Stimulated activated naive B cell treated with anti-CD40 and anti-IgM and Interleukin-4, amounts not matched to agents 10 μg/mL and 1 μg/mL and 100 μg/mL, for 72 hours (primary cell): Measurements from ENCODE around the gene NACC2.
"Not testable (repeated sequence)": the region's sequence is repeated elsewhere in the genome, so short reads cannot be mapped to it uniquely, and the experiment has no call there.

ENCODE experiments used
- ATAC-seq, 2 donors: fragments of 150-1000 bp; cut with Tn5 transposase; replicated peaks; 2 replicates each; pipeline ENCODE4 v1.10.0; 2021; ENCODE audit warnings: moderate library complexity in 1 of 2
- DNase-seq: peaks from one replicate; pipeline ENCODE4 v3.0.0; 2021
- H3K27ac Mint-ChIP-seq: one replicate; pipeline ENCODE4 v1.8.0; 2022; ENCODE audit warnings: mild to moderate bottlenecking, mixed read lengths
- H3K27me3 Mint-ChIP-seq, 2 donors: one replicate each; pipeline ENCODE4 v1.8.0; 2022; ENCODE audit warnings: mixed read lengths in 2 of 2
- H3K36me3 Mint-ChIP-seq, 2 donors: one replicate each; pipeline ENCODE4 v1.8.0; 2022; ENCODE audit warnings: mixed read lengths in 2 of 2, mild to moderate bottlenecking in 1 of 2
- H3K4me1 Mint-ChIP-seq, 2 donors: one replicate each; pipeline ENCODE4 v1.8.0; 2022; ENCODE audit warnings: mixed read lengths in 2 of 2, mild to moderate bottlenecking in 1 of 2
- H3K4me3 Mint-ChIP-seq, 2 donors: one replicate each; pipeline ENCODE4 v1.8.0; 2022; ENCODE audit warnings: mild to moderate bottlenecking in 2 of 2, mixed read lengths in 2 of 2, moderate library complexity in 1 of 2
- H3K9me3 Mint-ChIP-seq, 2 donors: one replicate each; pipeline ENCODE4 v1.8.0; 2022; ENCODE audit warnings: mixed read lengths in 2 of 2, mild to moderate bottlenecking in 1 of 2

NACC2 gene

DNA sequence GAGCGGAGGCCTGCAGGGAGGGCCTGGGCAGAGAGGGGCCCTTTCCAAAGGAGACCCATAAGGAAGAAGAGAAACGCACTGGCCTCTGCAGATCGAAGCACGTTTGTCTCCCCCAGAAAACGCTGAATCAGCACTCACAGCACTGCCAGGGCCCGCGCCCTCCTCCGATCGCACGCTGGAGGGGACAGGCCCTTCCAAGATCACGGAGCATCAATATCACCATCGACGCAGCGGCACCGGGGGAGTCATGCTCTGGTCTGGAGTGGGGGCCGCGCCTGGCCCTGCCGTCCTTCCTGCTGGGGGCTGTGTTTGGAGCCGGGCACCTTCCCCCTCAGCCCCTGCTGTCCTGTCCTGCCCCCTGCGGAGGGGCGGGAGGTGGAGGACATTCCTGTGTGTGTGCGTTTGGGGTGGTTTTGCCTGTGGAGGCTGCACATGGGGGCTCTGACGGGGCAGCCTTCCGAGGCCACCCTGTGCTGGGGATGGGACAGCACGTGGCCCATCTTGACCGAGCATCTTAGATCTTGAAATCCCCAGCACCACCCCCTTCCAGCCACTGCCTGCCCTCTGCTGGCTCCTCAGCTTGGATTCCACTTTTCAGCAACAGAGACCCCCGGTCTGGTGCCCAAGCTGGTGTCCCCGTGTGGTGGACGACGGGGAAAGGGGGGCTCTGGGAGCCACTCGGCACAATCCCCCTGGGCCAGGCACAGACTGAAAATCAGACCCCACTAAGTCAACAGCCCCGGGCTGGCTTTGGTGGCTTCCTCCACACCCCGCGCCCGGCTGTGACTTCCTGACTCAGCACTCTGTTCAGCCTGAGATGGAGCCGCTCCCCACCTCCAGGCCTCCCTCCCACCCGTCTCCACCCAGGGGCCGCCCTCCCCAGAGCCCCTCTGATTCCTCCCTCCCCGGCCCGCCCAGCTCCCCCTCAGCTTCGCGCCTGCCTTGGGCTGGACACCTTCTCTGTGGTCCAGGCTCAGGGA lies 15.3 kb upstream of the NACC2 start:
- Mint-ChIP-seq H3K27me3 (peaks cover 10 to 18% of the 10 kb centered on the region in 2 donors), H3K9me3 (no peaks in the 10 kb centered on the region), H3K4me3 (peak overlapping the region; percentile 81 to 88), H3K4me1 (peaks cover 32 to 51% of the 10 kb centered on the region in 2 donors), H3K27ac (peak overlapping the region; percentile 59), H3K36me3 (peaks cover 5 to 7% of the 10 kb centered on the region in 2 donors)
- ATAC-seq, result peak; percentile 21 to 25
- no peak for DNase-seq

DNA sequence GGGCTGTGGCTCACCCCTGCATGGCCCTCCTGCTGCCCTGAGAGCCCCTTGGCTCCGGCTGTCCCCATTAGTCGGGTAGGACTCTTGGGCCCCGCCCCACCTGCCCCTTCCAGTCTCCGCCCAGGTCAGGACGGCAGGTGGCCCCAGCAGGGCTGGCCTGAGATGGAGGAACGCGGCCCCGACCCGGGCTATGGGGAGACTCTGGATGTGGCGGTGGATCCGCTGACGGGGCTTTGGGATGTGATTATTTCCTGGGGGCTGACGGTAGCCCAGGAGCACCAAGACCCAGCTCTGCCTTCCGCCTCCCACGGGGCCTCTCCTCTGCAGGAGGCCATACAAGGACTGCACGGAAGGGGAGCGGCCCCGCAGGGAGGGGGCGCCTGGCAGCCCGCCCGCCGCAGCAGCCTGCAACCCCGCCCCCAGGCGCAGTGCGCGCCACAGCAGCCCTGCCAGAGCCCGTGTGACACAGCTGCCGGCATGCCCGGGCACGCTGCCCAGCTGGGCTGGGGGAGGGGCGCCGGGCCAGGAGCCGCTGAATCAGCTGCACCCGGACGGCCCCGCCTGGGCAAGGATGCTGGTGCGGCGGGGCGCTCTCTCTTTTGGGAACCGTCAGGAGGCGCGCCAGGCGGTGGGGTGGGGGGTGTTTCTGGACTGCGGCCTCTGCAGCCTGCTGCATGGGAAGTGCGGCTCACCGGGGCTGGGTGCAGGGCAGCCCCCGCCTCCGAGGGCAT lies 14.4 kb upstream of the NACC2 start:
- Mint-ChIP-seq H3K4me1 (peaks cover 32 to 52% of the 10 kb centered on the region in 2 donors), H3K27ac (peak overlapping the region; percentile 83), H3K36me3 (no peaks in the 10 kb centered on the region), H3K9me3 (no peaks in the 10 kb centered on the region), H3K4me3 (peak overlapping the region; percentile 81 to 88), H3K27me3 (peaks cover 10 to 26% of the 10 kb centered on the region in 2 donors)
- ATAC-seq (peak; percentile 90), DNase-seq (peak; percentile 82)

DNA sequence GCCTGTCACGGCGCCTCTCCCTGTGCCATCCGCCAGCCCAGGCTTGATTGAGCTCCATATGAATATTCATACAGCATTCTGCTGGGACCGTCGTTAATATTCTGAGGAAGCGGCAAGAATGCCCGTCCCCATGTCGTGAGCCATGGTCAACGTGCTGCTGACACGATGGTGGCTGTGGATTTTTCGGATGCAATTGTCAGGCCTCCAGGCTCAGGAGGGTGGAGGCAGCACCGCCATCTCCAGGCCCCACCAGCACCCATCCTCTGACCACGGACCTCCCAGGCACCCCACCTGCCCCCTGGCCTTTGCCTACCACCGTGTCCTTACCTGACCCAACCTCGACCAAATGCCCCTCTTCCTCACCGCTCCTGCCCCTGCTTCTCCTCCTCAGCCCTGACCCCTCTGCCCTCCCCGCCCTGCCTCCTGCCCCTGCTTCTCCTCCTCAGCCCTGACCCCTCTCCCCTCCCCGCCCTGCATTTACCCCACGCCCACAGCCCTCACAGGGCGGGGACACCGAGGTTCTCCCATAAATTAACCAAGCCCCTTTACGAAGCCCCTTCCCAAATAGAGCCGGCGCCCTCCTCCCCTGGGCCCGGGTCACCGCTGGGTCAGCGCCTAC lies 13.7 kb upstream of the NACC2 start:
- Mint-ChIP-seq H3K36me3 (no peaks in the 10 kb centered on the region), H3K27me3 (peaks cover 11 to 32% of the 10 kb centered on the region in 2 donors), H3K9me3 (no peaks in the 10 kb centered on the region), H3K4me3 (peak overlapping the region; percentile 45 to 88), H3K27ac (peak overlapping the region; percentile 22), H3K4me1 (peaks cover 32 to 52% of the 10 kb centered on the region in 2 donors)
- no peak for ATAC-seq
- no peak for DNase-seq

DNA sequence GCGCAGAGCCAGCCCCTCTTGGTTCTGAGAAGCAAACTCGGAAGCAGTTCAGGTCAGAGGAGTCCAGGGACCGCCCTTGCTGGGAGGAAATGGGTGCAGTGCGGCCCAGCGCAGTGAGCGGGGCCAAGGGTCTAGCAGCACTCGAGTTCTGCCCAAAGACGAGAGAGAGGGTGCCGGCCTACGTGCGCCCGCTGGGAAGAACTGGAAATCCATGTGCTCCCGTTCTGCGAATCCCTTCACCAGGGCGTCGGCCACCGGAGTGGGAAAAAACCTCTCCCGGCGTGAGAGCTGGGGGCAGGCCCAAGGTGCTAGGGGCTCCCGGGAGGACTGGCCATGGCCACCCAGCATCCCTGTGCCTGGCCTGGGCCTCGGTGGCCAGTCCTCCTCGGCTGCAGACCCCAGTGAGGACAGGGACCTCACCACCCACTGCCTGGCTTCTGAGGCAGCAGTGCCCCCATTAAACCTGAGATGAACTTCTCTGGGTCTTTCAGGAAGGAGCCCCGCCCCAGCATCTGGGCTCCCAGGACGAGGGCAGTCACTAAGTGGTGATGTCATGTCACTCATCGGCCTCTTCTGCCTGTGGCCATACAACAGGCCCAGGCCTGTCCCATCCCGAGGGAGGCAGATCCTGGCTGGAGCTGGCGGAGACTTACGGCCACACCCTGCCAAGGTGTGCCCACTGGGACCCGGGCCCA lies 13.0 kb upstream of the NACC2 start:
- Mint-ChIP-seq H3K4me1 (peaks cover 30 to 52% of the 10 kb centered on the region in 2 donors), H3K36me3 (no peaks in the 10 kb centered on the region), H3K27me3 (peaks cover 18 to 39% of the 10 kb centered on the region in 2 donors), H3K9me3 (no peaks in the 10 kb centered on the region), H3K4me3 (peak overlapping the region in 1 of 2 donors; percentile 88), H3K27ac (no peak overlapping the region)
- ATAC-seq (no peak), DNase-seq (no peak)

DNA sequence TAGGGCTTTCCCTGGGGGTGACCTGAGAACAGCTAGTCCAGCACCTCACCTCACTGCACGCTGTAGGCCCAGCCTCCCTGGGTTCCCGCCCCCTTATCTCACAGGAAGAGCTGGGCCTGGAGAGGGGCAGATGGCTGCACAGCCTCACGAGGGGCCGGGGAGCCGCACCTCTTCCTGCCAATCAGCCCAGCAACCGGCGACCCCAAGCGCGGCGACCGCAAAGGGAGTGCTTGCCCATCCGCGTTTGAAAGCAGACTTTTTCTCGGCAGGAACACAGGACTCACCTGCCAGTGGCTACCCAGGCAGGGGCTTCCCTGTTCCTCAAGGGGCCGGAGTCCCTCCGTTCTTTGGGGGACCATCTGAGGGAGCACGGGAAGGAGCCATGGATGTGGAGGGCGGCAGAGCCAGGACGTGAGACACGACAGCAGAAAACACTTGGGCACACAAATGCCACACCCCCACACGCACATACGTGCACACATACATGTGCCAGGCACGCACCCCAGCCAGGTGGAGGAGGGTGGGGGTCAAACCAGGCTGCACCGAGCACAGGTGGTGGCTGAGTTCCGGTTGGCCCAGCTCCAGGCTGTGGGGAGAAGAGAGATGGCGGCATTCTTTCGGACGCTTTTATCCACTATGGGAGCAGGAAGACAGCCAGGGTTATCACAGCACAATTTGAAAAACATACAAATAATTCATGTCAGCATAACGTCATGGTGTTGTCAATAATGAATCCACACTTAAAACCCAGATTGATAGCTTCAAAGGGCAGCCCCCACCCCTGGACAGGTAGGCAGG lies 12.3 kb upstream of the NACC2 start:
- Mint-ChIP-seq H3K27ac (peak overlapping the region; percentile 71), H3K4me1 (peaks cover 30 to 52% of the 10 kb centered on the region in 2 donors), H3K36me3 (no peaks in the 10 kb centered on the region), H3K9me3 (no peaks in the 10 kb centered on the region), H3K27me3 (peaks cover 18 to 42% of the 10 kb centered on the region in 2 donors), H3K4me3 (peak overlapping the region; percentile 40 to 64)
- ATAC-seq (peak in 1 of 2 donors; percentile 26), DNase-seq (no peak)

DNA sequence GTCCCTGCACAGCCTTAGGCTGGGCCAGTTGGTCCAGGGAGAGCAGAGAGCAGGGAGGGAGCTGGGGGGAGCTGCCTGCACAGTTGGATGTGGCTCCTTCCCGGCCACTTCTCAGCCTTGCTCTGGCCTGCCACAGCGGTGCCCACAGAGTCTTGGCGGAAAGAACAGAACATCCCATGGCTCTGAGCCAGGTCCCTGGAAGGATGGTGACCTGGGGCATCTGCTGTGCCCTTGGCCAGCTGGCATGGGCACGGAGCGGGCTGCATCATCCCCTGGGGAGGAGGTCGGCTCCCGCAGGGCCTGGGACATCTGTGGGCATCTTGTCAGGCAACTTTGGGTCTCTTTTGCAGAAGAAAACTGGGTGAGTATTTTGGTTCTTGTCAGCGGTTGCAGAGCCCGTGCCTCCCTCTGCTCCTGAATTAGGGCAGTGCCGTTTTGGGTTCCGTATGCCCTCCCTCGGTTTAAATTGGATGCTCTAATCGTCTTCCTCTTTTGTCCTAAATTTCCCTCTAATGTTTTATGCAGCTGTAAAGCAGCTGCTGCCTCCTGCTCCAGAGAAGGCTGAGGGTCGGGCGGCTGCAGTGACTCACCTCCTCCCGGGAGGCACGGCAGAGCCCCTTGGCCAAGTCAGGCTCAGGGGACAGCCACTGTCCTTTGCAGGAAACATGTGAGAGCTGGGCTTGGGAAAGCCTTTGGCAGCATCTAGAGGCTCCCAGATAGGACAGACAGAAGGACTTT lies 10.5 kb upstream of the NACC2 start:
- Mint-ChIP-seq H3K27ac (no peak overlapping the region), H3K27me3 (peaks cover 18 to 47% of the 10 kb centered on the region in 2 donors), H3K4me1 (peaks cover 24 to 44% of the 10 kb centered on the region in 2 donors), H3K36me3 (no peaks in the 10 kb centered on the region), H3K4me3 (no peak overlapping the region), H3K9me3 (no peaks in the 10 kb centered on the region)
- no peak for ATAC-seq
- no peak for DNase-seq

DNA sequence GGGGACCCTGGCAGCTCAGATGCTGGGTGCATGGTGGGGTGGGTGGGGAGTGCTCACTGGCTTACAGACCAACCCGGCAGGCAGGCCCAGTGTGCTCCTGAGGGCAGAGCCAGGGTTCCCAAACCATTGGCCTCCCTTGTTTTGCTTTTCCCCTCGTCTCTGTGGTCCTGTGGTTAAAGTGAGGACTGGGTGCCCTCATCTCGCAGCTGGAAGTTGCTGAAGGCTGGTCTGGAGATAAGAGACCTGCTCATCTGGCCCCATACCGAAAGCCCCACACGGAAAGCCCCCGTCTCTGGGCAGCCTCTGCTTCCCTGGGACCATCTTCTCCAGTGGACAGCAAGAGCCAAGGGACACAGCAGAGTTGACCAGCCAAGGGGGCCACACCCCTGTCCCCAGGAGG lies 9.8 kb upstream of the NACC2 start:
- no peak for DNase-seq
- H3K27ac Mint-ChIP-seq, result no peak overlapping the region
- H3K4me1 Mint-ChIP-seq, result peaks cover 17 to 38% of the 10 kb centered on the region in 2 donors

DNA sequence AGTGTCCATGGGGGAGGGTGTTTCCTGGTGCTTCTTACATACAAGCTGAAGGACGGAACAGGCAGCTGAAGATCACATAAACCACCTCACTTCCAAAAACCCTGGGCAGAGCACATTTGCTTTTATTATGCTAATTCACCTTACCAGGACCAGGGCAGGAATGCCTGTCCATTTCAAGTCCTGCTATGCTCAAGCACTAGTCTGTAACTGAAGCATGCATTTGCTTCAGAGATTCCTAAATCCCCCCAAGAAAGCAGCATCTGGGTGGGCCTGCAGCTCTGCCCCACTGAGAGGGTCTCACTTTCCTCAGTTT lies 9.4 kb upstream of the NACC2 start:
- Mint-ChIP-seq H3K4me3 (no peak overlapping the region), H3K27me3 (peaks cover 18 to 50% of the 10 kb centered on the region in 2 donors), H3K27ac (no peak overlapping the region), H3K9me3 (no peaks in the 10 kb centered on the region), H3K4me1 (peaks cover 16 to 33% of the 10 kb centered on the region in 2 donors), H3K36me3 (no peaks in the 10 kb centered on the region)
- ATAC-seq (no peak), DNase-seq (no peak)

More for the DNA sequence above, 9.8 kb upstream of the NACC2 start:
- Mint-ChIP-seq H3K9me3 (no peaks in the 10 kb centered on the region), H3K36me3 (no peaks in the 10 kb centered on the region), H3K27me3 (peaks cover 18 to 47% of the 10 kb centered on the region in 2 donors), H3K4me3 (no peak overlapping the region)
- no peak for ATAC-seq

DNA sequence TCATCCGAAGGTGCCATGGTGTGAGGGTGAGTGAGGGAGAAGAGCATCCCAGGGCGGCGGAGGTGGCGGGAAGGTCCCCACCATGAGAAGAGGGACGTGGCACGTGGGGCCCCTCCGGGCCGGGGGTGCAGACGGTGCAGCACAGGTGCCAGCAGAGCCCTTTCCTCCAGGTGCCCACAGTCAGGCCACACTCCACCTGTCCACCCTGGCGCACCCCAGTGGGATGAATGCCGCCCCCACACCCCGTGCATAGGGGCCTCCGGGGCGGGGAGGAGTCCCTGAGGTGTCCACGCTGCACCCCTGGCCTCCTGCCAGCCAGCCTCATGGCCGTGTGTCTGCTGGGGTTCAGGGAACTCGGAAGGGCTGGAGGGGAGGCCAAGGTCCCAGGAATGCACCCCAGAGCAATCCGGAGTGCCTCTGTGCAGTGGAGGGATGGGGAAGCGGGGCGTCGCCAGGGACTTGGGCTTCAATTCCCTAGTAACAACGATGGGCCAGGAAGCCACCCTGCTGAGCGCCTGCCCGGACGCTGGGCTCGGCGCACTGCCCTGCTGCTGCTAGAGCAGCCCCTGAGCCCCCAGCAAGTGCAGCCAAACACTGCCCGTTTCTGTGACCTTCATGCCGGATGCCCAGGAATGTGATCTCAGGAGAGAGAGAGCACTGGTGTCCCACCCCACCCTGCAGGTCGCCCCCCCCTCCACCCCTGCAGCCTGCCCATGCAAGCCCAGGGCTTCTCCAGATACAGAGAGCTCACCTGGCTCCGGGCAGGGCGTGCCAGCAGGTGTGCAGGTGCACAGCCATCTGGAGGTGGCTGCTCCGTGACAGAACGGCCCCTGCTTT lies 8.8 kb upstream of the NACC2 start:
- H3K27ac Mint-ChIP-seq, result no peak overlapping the region
- H3K4me3 Mint-ChIP-seq, result no peak overlapping the region
- no peak for DNase-seq
- peaks cover 23 to 56% of the 10 kb centered on the region in 2 donors for H3K27me3 Mint-ChIP-seq
- peaks cover 13 to 27% of the 10 kb centered on the region in 2 donors for H3K4me1 Mint-ChIP-seq
- ATAC-seq, result no peak
- H3K36me3 Mint-ChIP-seq, result no peaks in the 10 kb centered on the region
- no peaks in the 10 kb centered on the region for H3K9me3 Mint-ChIP-seq

DNA sequence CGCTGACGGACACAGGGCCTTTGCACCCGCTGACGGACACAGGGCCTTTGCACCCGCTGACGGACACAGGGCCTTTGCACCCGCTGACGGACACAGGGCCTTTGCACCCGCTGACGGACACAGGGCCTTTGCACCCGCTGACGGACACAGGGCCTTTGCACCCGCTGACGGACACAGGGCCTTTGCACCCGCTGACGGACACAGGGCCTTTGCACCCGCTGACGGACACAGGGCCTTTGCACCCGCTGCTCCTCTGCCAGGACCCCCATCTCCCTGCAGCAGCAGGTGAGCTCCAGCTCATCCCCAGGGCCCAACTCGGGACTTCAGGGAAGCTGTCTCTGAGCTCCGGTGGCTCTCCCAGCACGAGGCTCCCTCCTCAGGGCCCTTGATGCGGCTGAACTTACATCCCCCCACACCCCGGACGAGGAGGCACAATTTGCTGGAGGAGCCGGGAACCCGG lies 6.6 kb upstream of the NACC2 start:
- H3K4me3 Mint-ChIP-seq, H3K4me1 Mint-ChIP-seq, H3K36me3 Mint-ChIP-seq, DNase-seq, ATAC-seq, H3K27ac Mint-ChIP-seq, H3K9me3 Mint-ChIP-seq: not testable (repeated sequence)
- peaks cover 37 to 71% of the 10 kb centered on the region in 2 donors for H3K27me3 Mint-ChIP-seq

DNA sequence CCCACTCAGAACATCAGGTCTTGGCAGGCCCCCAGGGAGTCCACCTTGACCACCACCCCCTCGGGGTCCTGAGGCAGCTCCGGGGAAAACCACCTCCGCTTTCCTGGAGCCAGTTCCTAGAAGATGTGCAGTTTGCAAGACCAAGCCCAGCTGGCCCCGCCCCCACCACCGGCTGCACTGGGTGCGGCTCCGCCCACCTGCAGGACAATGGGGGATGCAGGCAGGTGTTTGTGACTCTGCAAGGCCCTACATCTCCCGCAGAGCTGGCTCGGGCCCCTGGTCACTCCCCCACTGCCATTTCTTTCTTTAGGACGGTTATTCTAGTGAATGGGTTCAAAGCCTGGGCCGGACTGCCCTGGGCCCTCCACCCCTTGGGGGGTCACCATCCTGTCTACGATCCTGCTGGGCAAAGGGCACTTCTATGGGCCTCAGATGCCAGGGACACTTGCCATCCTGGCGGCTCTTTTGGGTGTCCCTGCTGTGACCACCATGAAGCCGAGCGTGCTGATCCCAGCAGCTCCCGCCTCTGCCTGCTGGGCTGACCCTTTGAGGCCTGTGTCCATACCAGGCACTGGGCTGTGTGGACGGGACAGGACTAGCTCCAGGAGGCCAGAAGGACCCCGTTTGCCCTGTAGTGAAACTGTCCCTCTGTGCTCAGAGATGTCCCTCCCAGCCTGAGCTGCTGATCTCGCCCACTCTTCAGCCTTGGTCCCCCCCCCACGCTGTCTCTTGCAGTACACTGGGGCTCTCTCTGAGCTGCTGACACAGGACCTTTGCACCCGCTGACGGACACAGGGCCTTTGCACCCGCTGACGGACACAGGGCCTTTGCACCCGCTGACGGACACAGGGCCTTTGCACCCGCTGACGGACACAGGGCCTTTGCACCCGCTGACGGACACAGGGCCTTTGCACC lies 5.9 kb upstream of the NACC2 start:
- Mint-ChIP-seq H3K27ac (no peak overlapping the region), H3K27me3 (peaks cover 41 to 74% of the 10 kb centered on the region in 2 donors), H3K9me3 (no peaks in the 10 kb centered on the region), H3K4me3 (no peak overlapping the region), H3K36me3 (no peaks in the 10 kb centered on the region), H3K4me1 (peaks cover 3 to 7% of the 10 kb centered on the region in 2 donors)
- ATAC-seq (no peak), DNase-seq (no peak)
